ENCODE data around the gene HP1BP3.
A peak's percentile ranks its signal among the peaks of the same experiment; 100 is the strongest.

Gene HP1BP3

GRCh38 chr1:20770314-20771087 is 16.6 kb downstream of the HP1BP3 start:
- DNase-seq = no peak

- no peak for DNase-seq
Observed at GRCh38 chr1:20767271-20767670, 19.8 kb downstream of the HP1BP3 start.

GRCh38 chr1:20763417-20763816 is 23.7 kb downstream of the HP1BP3 start:
- no peak for DNase-seq

GRCh38 chr1:20760322-20760721 is 26.8 kb downstream of the HP1BP3 start:
- DNase-seq = no peak

- DNase-seq = no peak
Observed at GRCh38 chr1:20753589-20753988, 33.5 kb downstream of the HP1BP3 start.

- no peak for DNase-seq
Observed at GRCh38 chr1:20751462-20751990, 35.6 kb downstream of the HP1BP3 start.

GRCh38 chr1:20742671-20743070 is 44.4 kb downstream of the HP1BP3 start:
- DNase-seq = no peak

GRCh38 chr1:20740781-20741180 is 46.3 kb downstream of the HP1BP3 start:
- no peak for DNase-seq

- no peak for DNase-seq
Observed at GRCh38 chr1:20739225-20739624, 47.9 kb downstream of the HP1BP3 start.

GRCh38 chr1:20735581-20736111 is 51.5 kb downstream of the HP1BP3 start:
- DNase-seq = no peak

- DNase-seq = no peak
Observed at GRCh38 chr1:20733360-20733975, 53.6 kb downstream of the HP1BP3 start.

- peak; percentile 62 for DNase-seq
Observed at GRCh38 chr1:20732588-20733359, 54.3 kb downstream of the HP1BP3 start, which contains the start of gene SH2D5. SH2D5 (minus strand) TSS chr1:20732703; CDS start chr1:20728044, 4,659 bp downstream.

GRCh38 chr1:20732071-20732587 is 55.0 kb downstream of the HP1BP3 start:
- peak; percentile 65 for DNase-seq

GRCh38 chr1:20731057-20731991 is 55.8 kb downstream of the HP1BP3 start:
- DNase-seq = peak; percentile 12

GRCh38 chr1:20730690-20731056 is 56.4 kb downstream of the HP1BP3 start:
- no peak for DNase-seq

- DNase-seq = no peak
Observed at GRCh38 chr1:20729990-20730689, 57.0 kb downstream of the HP1BP3 start.

GRCh38 chr1:20729155-20729931 is 57.8 kb downstream of the HP1BP3 start:
- DNase-seq = no peak

- DNase-seq = no peak
Observed at GRCh38 chr1:20728371-20729154, 58.5 kb downstream of the HP1BP3 start.

GRCh38 chr1:20727746-20728316 is 59.3 kb downstream of the HP1BP3 start:
- DNase-seq = no peak

All from stimulated activated CD4-positive, alpha-beta T cell treated with anti-CD3 and anti-CD28 coated beads, Interleukin-12 subunit alpha, Interleukin-12 subunit beta, amount 100 ng/mL, for 4 hours (primary cell).